Superior temporal gyrus (tissue), 1 donor: ENCODE results near the gene VAMP2.

Source experiments
- DNase-seq: peaks from one replicate; pipeline ENCODE4 v3.0.0-alpha.2; 2016; ENCODE audit errors: extremely low spot score

Gene VAMP2, protein sequence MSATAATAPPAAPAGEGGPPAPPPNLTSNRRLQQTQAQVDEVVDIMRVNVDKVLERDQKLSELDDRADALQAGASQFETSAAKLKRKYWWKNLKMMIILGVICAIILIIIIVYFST

GRCh38 chr17:8162233-8162996 lies at the start of gene VAMP2:
Gene VAMP2, minus strand, starts transcription at chr17:8162948. Its CDS starts 69 bp downstream, at chr17:8162879.
- peak; percentile 73 for DNase-seq

DNA sequence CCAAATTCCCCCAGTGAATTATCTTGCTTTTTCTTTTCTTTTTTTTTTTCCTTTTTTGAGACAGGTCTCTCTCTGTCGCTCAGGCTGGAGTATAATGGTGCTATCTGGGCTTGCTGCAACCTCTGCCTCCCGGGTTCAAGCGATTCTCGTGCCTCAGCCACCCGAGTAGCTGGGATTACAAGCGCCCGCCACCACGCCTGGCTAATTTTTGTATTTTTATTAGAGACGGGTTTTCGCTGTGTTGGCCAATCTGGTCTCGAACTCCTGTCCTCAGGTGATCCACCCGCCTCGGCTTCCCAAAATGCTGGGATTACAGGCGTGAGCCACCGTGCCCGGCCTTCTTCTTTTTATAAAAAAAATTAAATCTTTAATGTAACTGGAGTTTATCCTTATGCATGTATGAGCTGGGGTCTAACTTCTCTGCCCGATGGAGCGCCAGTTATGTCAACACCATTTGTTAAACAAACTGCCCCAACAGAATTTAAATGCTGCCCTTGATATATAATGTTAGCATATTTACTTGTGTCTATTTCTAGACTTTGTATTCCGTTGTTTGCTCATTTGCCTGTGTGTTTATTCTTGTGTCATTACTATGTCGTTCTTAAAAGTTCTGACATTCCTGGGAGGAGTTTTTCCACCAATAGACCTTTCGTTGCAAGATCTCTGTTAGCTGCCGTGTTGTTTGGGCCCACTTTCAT lies 48.2 kb upstream of the VAMP2 start:
- DNase-seq: no peak

- peak; percentile 97 for DNase-seq
These were observed 47.4 kb upstream of the VAMP2 start, which contains the start of gene AURKB for GRCh38 chr17:8209907-8210760. Gene AURKB, minus strand, starts transcription at chr17:8210575. Its CDS starts 351 bp downstream, at chr17:8210224.

GRCh38 chr17:8206536-8206935 lies 43.8 kb upstream of the VAMP2 start:
- DNase-seq: no peak

GRCh38 chr17:8204761-8205555 lies 42.2 kb upstream of the VAMP2 start:
- DNase-seq: no peak

DNA sequence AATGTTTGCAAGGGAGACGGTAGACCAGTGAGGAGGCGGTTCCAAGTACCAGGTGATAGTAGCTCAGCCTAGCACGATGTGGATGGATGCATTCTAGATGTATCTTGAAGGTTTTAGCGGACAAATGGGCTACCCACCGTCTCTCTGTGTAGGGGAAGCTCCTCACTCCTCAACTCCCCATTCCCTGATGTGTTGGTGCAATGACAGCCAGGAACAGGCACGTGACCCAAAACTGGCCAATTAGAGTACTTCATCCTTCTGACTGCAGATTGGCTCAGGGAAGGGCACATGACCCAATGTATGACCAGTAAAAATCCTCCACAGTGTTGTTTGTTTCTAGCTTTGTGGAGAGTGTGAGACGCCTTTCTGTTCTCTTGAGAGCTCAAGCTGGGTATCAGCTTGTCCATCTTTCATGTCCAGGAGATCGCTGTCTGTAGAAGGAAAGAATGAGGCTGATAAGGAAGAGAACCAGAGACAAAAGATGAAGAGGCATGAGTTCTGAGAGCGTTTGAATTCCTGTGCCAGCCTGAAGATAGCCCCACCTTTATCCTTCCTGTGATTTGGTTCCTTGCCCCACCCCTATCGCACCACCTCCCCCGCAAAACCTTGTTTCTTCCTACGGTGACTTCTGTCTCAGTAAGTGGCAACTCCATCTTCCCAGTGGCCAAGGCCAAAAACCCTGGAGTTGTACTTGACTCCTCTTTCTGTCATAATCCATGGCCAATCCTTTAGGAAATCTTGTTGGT lies 29.5 kb upstream of the VAMP2 start:
- peak; percentile 100 for DNase-seq

GRCh38 chr17:8190506-8190905 lies 27.8 kb upstream of the VAMP2 start:
- DNase-seq: no peak

DNA sequence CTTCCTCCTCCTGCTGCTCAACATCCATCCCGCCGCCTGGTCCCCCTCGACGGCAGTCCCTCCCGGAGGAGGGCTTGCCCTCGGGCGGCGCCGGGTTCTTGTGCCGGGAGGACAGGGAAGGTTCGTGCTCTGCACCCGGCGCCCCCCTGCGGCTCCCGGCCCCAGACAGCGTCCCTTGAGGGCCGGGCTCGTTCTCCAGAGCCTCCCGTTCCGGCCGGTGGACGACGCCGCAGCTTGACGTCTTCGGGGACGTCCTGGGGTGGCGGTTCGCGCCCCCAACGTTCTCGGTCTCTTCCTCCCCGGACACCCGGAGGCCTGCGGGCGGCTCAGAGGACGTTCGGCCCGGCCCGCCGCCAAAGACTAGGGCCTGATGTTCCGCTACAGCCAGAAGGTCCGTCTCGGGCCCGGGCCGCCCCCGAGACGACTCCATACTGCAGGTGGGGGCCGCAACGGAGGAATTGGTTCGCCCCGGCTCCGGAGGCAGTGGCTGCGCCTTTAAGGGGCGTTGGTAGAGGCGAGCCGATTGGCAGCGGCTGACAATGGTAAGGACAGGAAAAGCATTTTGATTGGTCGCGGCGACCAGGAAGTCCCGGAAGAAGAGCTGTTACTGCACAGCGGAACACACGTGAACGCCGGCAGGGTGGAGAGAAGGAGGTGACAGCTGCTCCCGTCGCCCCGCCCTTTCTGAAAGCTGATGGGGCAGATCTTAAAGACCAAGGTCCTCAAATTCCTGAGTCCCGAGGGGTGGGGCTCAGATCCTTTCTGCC lies 27.1 kb upstream of the VAMP2 start, which contains the start of gene BORCS6:
Gene BORCS6, minus strand, starts transcription at position 470 of the 767 bp plus-strand sequence. Its CDS starts 40 bp downstream, at position 430.
- DNase-seq: peak; percentile 99

- no peak for DNase-seq
These were observed 26.4 kb upstream of the VAMP2 start for GRCh38 chr17:8189041-8189710.

- no peak for DNase-seq
These were observed 25.6 kb upstream of the VAMP2 start for GRCh38 chr17:8188263-8188839.

DNA sequence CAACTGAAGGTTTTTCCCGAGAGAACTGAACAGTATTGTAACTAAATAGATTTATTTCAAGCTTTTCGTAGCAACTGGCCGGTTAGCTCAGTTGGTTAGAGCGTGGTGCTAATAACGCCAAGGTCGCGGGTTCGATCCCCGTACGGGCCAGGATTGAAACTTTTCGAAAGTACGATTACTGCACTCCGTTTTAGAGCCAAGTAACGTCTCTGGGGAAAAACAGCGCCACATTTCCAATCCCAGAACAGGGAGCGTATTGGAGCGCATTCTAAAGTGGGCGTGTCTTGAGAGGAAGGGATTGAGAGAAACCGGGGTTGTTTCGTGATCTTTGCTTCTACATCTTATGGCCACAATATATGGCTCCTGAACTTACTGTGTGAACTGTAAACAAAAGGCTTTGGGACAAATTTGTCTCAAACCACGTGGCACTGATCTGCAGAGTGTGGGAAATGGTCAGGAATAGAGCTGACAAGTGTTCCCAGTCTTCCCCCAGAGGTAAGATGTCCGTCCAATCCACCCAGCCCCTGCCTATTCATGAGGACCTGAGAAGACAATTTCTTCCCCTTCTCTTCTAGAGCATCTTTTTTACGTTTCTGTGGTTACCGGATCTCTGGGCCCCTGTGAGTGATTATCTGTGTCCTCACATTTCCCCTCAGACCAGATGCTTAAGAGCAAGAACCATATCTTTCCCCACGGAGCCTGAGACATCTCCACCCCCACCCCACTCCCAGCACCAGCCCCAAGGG lies 24.9 kb upstream of the VAMP2 start:
- peak; percentile 97 for DNase-seq

- DNase-seq: peak; percentile 96
These were observed 24.2 kb upstream of the VAMP2 start for GRCh38 chr17:8186787-8187516.

DNA sequence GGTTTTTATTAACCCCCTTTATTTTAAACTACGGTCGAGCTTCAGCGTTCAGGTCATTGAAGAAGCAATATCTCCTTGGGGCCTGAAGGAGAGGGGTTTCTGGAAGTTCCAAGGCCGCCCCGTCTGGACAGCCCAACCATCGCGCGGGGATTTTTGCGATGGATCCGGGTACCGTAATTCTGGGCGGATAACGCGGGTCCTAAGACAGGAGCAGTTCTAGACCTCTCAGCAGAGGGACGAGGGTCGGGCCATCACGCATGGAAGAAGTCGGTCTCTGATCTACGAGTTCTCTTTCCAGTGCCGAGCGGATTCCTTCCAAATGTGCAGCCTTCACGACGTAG lies 23.7 kb upstream of the VAMP2 start:
- DNase-seq: no peak

GRCh38 chr17:8185582-8186445 lies 23.1 kb upstream of the VAMP2 start:
- peak; percentile 90 for DNase-seq

GRCh38 chr17:8176998-8177731 lies 14.4 kb upstream of the VAMP2 start:
- DNase-seq: no peak
